PC-9 (cell line): ENCODE results near the gene CLDN22. TPM values are rescaled to one million over a fixed set of nuclear protein-coding genes. Genes with fewer than 3 reads are reported as not detected.

Source experiments
- BruUV-seq: library from RNA; stranded (reverse); fragments of 400-500 nt; replicated peaks from 2 replicates; lab custom pipeline; 2021; lab: Mats Ljungman, UMichigan
- CTCF ChIA-PET: fragments of 300-600 bp; sonication (Branson Sonifier 250); formaldehyde crosslinking; loops from one replicate; lab custom pipeline; 2022; ENCODE audit warnings: antibody characterized with exemption; lab: Charles Lee
- POLR2A ChIA-PET: fragments of 300-600 bp; sonication (Branson Sonifier 250); formaldehyde crosslinking; loops from one replicate; lab custom pipeline; 2022; ENCODE audit warnings: antibody characterized with exemption; ENCODE audit not compliant: unreplicated experiment; lab: Charles Lee
- DNase-seq, 2 experiments: peaks; one replicate each; pipeline versions ENCODE4 v3.0.0 to v3.0.0-alpha.2; 2015 to 2022; ENCODE audit warnings: mixed read lengths in 1 of 2
- H2AFZ ChIP-seq: fragments of 200-600 bp; sonication (generic); 2 replicates; pipeline ENCODE4 v1.8.1; 2017; ENCODE audit warnings: antibody characterized with exemption
- H3F3A ChIP-seq: fragments of 200-600 bp; sonication (generic); 2 replicates; pipeline ENCODE4 v1.8.1; 2017; ENCODE audit warnings: antibody characterized with exemption, mild to moderate bottlenecking, low read depth; ENCODE audit not compliant: insufficient read depth
- H3K27ac ChIP-seq: fragments of 200-600 bp; sonication (generic); 2 replicates; pipeline ENCODE4 v1.6.1; 2016; ENCODE audit warnings: mixed run types
- H3K27me3 ChIP-seq: fragments of 200-600 bp; sonication (generic); 2 replicates; pipeline ENCODE4 v1.6.1; 2016; ENCODE audit warnings: low read depth, mixed run types; ENCODE audit not compliant: insufficient read depth
- H3K36me3 ChIP-seq: fragments of 200-600 bp; sonication (generic); 2 replicates; pipeline ENCODE4 v1.6.1; 2016; ENCODE audit warnings: low read depth, mixed run types
- H3K4me1 ChIP-seq: fragments of 200-600 bp; sonication (generic); replicated peaks from 2 replicates; pipeline ENCODE4 v1.6.1; 2016; ENCODE audit warnings: mixed run types; ENCODE audit not compliant: insufficient read depth
- H3K4me2 ChIP-seq: fragments of 200-600 bp; sonication (generic); 2 replicates; pipeline ENCODE4 v1.6.1; 2017; ENCODE audit warnings: mixed run types
- H3K4me3 ChIP-seq: fragments of 200-600 bp; sonication (generic); 2 replicates; pipeline ENCODE4 v1.6.1; 2016; ENCODE audit warnings: mixed run types
- H3K79me2 ChIP-seq: fragments of 200-600 bp; sonication (generic); 2 replicates; pipeline ENCODE4 v1.6.1; 2017; ENCODE audit warnings: low read depth, mixed run types
- H3K9me2 ChIP-seq: fragments of 200-600 bp; sonication (generic); 2 replicates; pipeline ENCODE4 v1.8.1; 2017; ENCODE audit warnings: mild to moderate bottlenecking; ENCODE audit not compliant: insufficient read depth
- H3K9me3 ChIP-seq: fragments of 200-600 bp; sonication (generic); 2 replicates; pipeline ENCODE4 v1.8.1; 2016; ENCODE audit warnings: low read depth; ENCODE audit not compliant: insufficient read depth
- H4K20me1 ChIP-seq: fragments of 200-600 bp; sonication (generic); 2 replicates; pipeline ENCODE4 v1.8.1; 2017; ENCODE audit not compliant: insufficient read depth
- EZH2 ChIP-seq: fragments of 200-600 bp; sonication (generic); IDR thresholded peaks from 2 replicates; pipeline ENCODE4 v1.8.0; 2017; ENCODE audit warnings: antibody characterized with exemption, low read depth
- intact Hi-C: fragments of 100-400 bp; cut with micrococcal nuclease; formaldehyde crosslinking; loops from one replicate; pipeline ENCODE4 v1.10.0; 2022; ENCODE audit not compliant: unreplicated experiment
- total RNA-seq: library from RNA; stranded (reverse); gene quantifications from 2 replicates; pipeline ENCODE4 v1.2.3, GENCODE V29; 2021
- TF ChIP-seq, protein P1 (sequence below): fragments of 200-600 bp; sonication (generic); conservative IDR thresholded peaks from 2 replicates; pipeline ENCODE4 v1.6.1; 2017; ENCODE audit warnings: mixed run types, antibody characterized with exemption, mild to moderate bottlenecking, moderate library complexity

CLDN22 gene
- total RNA-seq, 1 experiment from 2014 or later: not detected

GRCh38 chr4:183321079-183321478 is 1.0 kb upstream of the CLDN22 start:
- no TSS peak for BruUV-seq
- no peaks in the 10 kb centered on the region for H3K36me3 ChIP-seq
- TF ChIP-seq, protein P1, sequence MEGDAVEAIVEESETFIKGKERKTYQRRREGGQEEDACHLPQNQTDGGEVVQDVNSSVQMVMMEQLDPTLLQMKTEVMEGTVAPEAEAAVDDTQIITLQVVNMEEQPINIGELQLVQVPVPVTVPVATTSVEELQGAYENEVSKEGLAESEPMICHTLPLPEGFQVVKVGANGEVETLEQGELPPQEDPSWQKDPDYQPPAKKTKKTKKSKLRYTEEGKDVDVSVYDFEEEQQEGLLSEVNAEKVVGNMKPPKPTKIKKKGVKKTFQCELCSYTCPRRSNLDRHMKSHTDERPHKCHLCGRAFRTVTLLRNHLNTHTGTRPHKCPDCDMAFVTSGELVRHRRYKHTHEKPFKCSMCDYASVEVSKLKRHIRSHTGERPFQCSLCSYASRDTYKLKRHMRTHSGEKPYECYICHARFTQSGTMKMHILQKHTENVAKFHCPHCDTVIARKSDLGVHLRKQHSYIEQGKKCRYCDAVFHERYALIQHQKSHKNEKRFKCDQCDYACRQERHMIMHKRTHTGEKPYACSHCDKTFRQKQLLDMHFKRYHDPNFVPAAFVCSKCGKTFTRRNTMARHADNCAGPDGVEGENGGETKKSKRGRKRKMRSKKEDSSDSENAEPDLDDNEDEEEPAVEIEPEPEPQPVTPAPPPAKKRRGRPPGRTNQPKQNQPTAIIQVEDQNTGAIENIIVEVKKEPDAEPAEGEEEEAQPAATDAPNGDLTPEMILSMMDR: no peak
- TF ChIP-seq EZH2: no peak
- H3F3A ChIP-seq: no peaks in the 10 kb centered on the region
- H3K79me2 ChIP-seq: no peaks in the 10 kb centered on the region
- H3K4me1 ChIP-seq: no peaks in the 10 kb centered on the region
- H3K4me3 ChIP-seq: no peak overlapping the region
- no peak overlapping the region for H3K4me2 ChIP-seq
- no peaks in the 10 kb centered on the region for H3K27me3 ChIP-seq
- intact Hi-C loops: no loop called here
- no peak for DNase-seq
- H3K9me3 ChIP-seq: no peaks in the 10 kb centered on the region
- H2AFZ ChIP-seq: no peak overlapping the region
- no peaks in the 10 kb centered on the region for H3K9me2 ChIP-seq
- H3K27ac ChIP-seq: no peak overlapping the region
- ChIA-PET POLR2A (no interaction called here), CTCF (no interaction called here)
- no peaks in the 10 kb centered on the region for H4K20me1 ChIP-seq

DNA sequence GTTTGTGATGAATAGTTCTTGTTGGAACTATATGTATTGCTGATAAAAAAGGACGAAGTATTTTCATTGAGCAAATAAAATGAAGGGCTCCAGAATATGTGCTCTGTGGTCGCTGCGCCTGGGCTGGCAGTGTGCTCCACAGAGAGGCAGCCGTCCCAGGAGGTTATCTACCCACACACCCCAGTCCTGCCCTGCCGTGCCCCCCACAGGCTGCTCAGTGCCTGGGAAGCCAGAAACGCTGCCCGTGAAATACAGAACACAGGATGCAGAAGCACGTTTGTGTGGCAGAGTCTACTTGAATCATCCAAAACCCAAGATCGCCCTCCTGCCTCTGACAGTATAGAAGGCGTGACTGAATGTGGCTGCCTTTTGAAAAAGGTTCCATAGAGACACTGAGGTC is 1.4 kb downstream of the CLDN22 start:
- Histone ChIP-seq H4K20me1 (no peaks in the 10 kb centered on the region), H3K27ac (no peak overlapping the region), H3K9me2 (no peaks in the 10 kb centered on the region), H3K9me3 (no peaks in the 10 kb centered on the region), H3K79me2 (no peaks in the 10 kb centered on the region), H3K36me3 (no peaks in the 10 kb centered on the region), H3K4me3 (no peak overlapping the region), H2AFZ (no peak overlapping the region), H3F3A (no peaks in the 10 kb centered on the region), H3K4me2 (no peak overlapping the region), H3K27me3 (no peaks in the 10 kb centered on the region), H3K4me1 (no peaks in the 10 kb centered on the region)
- BruUV-seq: no TSS peak
- POLR2A ChIA-PET: no interaction called here
- no peak for TF ChIP-seq EZH2
- TF ChIP-seq, protein P1: no peak
- intact Hi-C loops: no loop called here
- no peak for DNase-seq
- CTCF ChIA-PET: no interaction called here

GRCh38 chr4:183314806-183315205 is 5.3 kb downstream of the CLDN22 start:
- ChIA-PET POLR2A (no interaction called here), CTCF (no interaction called here)
- no peak for DNase-seq
- intact Hi-C loops: no loop called here
- Histone ChIP-seq H3K36me3 (no peaks in the 10 kb centered on the region), H2AFZ (no peak overlapping the region), H4K20me1 (no peaks in the 10 kb centered on the region), H3K4me2 (no peak overlapping the region), H3K9me3 (no peaks in the 10 kb centered on the region), H3K9me2 (no peaks in the 10 kb centered on the region), H3F3A (no peaks in the 10 kb centered on the region), H3K27me3 (no peaks in the 10 kb centered on the region), H3K4me3 (no peak overlapping the region), H3K4me1 (no peaks in the 10 kb centered on the region), H3K27ac (no peak overlapping the region), H3K79me2 (no peaks in the 10 kb centered on the region)
- TF ChIP-seq EZH2: no peak
- TF ChIP-seq, protein P1: no peak
- no TSS peak for BruUV-seq
